HG02973 (cell line): ENCODE results near the gene ITGA3.
"Not testable (repeated sequence)": the region's sequence is repeated elsewhere in the genome, so short reads cannot be mapped to it uniquely, and the experiment has no call there.

Source experiments
- ATAC-seq: cut with Tn5 transposase; IDR thresholded peaks from one replicate; pipeline ENCODE4 v1.9.1; 2021; ENCODE audit warnings: moderate library complexity; ENCODE audit not compliant: unreplicated experiment

ITGA3 gene

DNA sequence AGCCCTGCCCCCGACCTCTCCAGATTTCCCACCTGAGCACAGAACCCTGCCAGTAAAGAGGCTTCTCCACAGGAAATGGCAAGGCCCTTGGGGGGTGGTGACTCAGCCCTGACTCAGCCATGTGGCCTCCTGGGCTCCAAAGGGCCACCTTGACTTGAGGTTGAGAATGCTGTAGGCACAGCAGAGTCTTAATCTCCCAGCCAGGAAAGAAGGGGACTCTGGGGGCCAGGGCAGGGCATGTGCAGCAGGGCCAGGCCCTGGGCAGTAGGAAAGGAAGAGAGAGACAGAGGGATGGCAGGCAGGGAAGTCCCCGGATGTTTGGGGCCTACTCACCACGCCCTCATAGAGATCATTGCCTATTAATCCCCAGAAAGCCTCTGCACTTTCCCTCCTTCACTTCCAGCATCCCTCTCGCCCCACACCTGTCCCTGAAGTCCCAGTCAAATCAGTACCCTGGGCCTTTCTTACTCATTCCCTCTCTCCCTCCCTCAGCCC lies 4.8 kb upstream of the ITGA3 start:
- no peak for ATAC-seq

DNA sequence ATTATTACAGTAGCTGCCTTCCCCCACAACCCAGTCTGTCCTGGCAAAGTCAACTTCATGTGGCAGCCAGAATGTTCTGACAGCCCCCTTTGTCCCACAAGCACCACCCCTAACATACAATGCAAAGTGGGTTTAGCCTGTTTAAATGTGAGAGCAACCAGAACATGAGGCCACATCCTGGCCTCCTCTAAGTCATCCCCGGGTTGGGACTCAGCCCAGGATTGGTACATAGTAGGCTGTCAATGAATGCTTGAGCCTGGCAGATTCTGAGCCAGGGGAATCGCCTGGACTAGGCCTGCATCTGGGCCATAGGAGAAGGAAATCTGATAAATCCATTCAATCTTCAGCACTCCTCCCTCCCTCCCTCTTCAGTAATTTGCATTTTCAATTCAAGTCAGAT lies 4.3 kb upstream of the ITGA3 start:
- ATAC-seq: no peak

DNA sequence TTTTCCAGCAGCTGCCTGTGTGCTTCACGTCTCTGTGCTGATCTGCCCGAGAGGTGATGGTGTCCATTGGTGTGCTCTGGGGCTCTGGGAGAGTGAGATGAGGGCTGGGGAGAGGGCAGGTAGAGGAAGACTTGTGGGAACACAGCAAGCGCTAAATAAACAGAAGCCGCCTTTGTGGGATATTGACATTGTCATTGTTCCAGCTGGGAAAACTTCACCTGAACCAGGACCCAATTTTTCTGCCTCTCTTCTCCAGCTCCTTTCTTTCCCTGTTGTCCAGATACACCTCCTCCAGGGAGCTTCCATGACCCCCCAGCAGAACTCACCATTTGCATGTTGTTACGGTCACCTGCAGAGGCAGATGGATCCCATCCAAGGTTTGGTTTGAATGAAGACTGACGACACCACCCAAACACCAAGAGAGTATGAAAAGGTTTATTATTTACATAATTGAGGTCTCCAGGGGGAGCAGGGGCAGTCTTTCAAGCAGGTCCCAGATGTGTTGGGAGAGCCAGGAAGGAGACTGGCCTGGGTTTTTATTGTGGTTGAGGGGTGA lies 3.6 kb upstream of the ITGA3 start:
- ATAC-seq: no peak

DNA sequence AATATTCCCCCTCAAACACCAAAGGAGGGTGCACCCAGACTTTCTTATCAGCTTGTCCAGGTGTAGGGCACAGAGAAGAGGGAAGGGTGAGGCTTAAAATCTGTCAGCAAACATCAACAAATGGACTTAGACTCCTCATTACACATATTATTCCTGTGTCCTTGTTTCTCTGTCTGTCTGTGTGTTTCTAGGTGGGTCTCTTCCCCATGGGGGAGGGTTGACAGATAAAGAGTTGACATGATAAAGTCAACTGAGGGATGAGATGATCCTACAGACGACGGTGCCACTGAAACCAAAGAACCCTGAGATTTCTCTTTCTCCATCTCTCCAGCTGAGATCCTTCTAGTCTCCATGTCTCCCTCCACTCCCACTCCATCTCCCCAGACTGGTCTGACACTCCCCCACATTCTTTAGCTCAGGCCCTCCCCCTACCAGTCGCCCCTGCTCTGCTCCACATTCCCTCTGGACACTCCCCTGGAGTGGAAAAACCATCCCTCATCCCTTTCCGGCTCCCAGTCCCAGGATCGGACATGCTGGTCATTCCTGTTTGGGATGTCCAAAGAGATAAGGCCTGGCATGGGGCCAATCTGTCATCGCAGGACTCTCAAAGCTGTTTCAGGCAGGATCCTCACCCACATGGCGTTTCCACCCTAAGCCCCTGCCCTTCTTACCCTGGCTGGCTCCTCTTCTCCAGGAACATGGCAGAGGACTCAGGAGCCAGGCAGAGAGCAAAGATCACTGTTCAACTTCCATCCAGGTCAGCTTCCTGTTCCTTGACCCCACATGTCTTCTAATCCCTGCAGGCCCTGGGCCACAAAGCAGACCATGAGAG lies 2.9 kb upstream of the ITGA3 start:
- ATAC-seq: no peak

DNA sequence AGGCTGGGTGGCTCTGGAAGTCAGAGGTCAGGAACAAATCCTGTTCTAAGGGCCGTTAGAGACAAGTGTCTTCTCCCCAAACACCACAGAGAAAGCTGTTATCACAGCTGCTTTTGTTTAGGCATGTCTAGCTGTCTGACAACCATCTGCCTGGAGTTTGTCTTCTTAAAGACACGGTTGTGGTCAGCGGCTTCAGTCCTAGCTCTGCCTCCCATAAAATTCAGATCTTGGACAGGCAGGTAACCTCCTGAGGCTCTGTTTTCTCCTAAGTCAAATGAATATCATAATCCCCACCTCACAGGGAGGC lies 2.3 kb upstream of the ITGA3 start:
- ATAC-seq: no peak

DNA sequence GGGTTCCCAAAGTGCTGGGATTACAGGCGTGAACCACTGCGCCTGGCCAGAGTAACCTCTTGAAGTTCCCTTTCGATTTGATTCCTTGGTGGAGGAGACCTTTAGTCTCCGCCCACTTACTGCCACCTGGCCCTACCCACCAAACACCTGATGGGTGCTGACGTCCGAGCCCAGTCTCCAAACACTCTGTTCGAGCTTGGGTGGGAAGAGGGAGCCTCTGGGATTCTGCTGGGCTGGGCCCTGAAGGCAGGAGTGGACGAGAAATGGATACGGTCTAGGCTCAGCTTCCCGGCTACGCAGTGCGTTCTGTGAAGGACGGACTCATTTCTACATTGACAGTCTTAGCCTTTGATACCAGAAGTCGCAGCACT lies 870 bp upstream of the ITGA3 start:
- ATAC-seq: no peak

DNA sequence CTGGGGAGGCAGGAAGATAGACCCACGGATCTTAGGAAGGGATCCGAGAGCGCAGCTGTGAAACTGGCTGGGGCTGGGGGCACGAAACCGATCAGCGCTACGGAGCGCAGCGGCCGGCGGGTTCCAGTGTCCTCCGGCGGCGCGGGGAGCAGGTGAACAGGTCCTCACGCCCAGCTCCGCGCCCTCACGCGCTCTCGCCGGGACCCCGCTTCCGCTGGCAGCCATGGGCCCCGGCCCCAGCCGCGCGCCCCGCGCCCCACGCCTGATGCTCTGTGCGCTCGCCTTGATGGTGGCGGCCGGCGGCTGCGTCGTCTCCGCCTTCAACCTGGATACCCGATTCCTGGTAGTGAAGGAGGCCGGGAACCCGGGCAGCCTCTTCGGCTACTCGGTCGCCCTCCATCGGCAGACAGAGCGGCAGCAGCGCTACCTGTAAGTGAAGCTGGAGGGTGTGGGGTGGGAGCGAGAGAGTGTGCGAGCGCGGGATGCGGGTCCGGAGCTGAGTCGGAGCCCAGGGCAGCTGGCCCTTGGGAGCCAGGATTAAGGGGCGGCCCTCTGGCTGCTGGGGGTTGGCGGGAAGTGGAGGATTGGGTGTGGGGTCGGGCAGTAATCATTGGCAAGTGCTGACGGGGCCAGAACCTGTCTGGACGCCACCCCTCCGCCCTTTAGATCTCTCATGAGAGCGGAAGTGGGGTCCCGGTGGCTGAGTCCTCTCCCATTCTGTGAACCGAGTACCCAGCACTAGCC lies 479 bp downstream of the ITGA3 start:
- peak; percentile 48 for ATAC-seq

DNA sequence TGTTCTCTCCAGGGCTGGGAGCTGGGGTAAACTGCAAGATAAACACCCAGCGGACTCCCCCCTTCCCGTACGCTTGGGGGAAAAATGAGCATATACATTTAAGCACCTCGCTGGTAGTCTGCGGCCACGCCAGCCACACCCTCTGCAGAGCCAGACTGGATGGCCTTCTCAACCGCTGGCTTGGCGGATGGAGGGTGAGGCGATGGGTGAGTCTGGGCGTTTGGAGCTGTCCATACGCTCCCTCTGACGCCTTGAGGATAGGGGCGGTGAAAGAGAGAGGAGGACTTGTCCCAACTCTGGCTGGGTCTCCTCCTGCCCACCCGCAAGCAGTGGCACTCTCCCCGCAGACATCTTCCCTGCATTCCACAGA lies 1.0 kb downstream of the ITGA3 start:
- no peak for ATAC-seq

DNA sequence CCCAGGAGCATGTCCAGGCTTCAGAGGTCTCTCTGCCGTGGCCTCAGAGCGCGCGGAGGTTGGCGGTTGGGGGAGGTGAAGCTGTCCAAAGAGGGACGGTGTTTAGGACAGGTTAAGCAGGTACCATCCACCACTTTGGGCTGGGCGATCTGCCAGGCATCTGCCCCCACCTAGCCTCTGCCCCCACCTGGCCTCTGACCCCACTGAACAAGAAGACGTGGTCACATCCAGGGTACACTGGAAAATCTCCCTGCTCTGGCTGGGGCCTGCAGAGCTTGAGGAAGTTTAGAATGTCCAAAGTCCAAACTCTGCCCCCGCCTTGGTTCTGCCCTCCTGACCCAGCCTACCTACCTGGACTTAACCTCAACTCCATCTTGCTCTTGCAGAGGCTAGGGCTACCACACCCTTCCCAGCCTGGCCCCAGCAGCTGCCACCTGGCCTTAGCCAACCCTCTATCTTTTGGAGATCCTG lies 1.6 kb downstream of the ITGA3 start:
- ATAC-seq: no peak

DNA sequence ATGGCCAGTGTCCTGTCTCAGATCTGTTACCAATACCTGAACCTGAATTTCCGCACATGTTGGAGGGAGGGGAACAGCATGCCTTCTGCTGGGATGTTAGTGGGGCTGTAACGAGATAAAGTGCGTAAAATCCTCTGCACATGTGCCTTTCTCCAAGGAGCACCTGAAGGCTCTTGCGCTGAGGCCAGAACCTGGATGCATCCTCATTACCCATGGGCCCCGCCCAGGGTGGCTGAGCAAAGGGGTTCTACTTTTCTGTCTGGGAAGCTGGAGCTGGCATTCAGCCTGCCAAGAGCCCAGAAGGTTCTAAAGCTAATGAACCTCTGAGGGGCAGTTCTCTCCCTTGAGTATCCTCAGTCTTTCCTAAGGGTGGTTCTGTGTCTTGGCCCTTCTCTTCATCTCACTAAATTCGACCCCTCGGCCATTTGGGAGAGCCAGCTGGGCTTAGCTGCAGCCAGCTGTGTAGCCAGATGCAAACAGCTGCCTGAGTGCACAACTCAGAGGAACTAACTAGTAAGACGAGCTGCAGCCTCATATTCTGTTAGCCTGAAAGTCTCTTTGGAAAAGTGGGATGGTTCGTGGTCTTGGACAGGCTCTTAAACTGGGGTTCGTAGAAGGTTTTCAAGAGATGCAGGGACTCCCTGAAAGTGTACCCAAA lies 2.5 kb downstream of the ITGA3 start:
- no peak for ATAC-seq

DNA sequence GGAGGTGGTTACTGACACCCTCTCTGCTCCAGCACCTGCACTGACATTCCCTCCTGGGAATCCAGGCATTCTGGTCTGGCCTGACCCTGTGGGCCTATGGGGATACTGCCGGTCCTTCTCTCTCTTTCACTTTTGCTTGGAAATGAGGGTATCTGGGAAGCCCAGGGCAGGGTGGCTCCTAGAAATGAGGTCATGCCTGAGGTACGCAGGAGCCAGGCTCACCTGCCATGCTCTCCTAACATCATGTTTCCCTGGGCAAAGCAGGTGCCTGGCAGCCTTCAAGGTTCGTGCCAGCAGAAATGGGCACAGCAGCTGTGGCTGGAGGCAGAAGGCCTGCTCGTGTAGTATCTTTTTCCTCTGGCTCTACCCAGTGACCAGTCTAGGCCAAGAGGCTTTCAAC lies 3.3 kb downstream of the ITGA3 start:
- ATAC-seq: no peak

DNA sequence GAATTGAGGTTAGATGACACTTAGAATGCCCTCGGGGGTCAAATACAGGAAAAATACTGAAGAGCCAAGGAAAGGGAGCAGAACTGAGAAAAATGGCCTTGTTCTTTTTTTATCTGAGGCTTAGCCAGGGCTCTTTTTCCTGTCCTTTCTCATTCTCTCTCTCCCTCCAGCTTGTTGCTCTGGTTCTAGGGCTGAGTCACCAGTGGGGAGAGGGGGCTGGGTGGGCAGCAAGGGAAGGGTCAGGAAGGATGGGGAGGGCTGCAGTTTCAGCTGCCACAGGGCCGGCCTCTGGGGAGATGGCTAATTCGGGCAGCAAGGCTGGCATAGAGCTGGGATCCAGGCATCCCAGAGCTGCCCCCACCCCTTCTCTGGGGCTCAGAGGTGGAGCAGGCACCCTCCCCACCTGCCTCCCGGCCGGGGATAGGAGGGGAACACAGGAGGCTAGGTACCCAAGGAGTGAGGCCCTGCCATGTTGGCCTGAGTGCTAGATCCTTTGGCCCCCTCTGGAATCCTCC lies 3.9 kb downstream of the ITGA3 start:
- no peak for ATAC-seq

DNA sequence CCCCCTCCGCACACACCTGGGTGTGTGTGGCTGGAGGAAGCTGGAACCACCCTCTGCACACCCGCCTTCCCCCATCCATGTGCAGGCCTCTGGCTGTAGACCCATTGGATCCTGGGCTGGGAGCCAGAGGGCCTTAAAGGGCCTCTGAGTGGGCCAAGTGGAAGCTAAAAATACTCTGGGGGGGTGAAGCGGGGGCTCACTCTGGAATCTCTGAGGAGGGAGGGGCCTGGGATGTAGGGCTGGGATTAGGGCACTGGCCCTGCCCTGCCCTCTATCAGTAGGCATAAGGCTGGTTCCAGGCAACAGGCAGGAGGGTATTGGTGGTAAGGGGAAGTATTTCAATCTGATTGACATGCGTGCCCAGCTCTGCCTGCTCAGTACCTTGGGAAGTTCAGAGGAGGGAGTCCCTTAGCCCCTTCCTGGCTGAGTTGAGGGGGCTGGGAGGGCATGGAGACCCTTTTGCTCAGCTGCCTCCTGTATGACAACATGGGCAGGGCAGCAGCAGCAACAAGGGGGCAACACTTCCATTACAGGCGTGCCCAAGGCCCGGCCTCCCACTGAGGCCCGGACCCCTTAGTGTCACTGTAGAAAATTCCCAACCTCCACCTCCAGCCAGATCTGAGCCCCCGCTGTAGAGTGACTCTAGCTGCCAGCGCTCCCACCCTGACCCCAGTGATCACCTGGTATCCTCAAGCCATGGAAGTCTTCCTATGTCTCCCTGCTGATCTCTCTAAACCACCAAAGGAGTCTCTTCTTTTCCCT lies 5.2 kb downstream of the ITGA3 start:
- ATAC-seq: no peak

DNA sequence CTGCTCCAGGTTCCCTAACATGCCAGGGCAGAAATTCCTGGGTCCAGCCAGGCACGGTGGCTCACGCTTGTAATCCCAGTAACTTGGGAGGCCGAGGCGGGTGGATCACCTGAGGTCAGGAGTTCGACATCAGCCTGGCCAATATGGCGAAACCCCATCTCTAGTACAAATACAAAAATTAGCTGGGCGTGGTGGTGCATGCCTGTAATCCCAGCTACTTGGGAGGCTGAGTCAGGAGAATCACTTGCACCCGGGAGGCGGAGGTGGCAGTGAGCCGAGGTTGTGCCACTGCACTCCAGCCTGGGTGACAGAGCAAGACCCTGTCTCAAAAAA lies 5.8 kb downstream of the ITGA3 start:
- ATAC-seq: not testable (repeated sequence)

DNA sequence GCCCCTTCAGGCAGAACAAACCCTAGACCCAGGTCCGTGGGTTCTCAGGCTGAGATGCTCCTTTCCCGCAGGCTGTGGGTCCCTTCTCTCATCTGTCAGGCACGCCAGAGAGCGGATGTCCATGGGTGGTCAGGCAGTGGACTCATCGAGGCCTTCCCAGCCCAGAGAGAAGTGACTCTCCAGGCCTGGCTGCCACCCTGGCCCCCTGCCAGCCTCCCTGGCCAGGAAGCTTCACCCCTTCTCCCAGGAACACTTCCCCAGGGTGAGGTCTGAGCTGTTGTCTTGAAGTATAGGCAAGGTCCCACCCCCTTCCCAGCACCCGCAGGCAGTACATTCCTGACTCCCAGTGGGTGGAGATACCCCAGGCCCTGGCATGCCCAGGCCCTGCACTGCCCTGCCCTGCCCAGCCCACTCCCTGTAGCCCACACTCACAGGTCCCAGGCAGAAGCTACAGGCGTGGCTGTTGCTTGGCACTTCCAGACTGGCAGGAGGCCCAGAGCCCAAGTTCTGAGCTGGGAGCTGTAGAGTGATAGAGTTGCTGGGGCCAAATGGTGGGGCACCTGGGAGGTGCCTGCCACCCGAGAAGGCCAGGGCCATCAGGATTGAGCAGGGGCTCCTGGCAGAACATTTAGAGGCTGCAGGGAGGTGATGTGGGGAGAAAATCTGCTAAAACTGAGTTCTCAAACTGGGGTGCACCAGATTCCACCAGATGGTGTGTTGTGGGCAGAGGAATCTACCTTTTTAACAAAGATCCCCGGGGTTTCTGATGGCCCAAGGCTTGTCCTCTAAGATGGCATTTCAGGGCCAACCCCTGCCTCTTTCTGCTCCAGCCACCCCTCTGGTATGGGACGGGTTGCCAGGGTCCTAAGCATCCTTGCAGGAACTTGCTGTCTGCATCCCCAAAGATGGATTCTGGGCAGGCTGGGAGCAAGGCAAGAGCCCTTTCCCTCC lies 6.7 kb downstream of the ITGA3 start:
- no peak for ATAC-seq

DNA sequence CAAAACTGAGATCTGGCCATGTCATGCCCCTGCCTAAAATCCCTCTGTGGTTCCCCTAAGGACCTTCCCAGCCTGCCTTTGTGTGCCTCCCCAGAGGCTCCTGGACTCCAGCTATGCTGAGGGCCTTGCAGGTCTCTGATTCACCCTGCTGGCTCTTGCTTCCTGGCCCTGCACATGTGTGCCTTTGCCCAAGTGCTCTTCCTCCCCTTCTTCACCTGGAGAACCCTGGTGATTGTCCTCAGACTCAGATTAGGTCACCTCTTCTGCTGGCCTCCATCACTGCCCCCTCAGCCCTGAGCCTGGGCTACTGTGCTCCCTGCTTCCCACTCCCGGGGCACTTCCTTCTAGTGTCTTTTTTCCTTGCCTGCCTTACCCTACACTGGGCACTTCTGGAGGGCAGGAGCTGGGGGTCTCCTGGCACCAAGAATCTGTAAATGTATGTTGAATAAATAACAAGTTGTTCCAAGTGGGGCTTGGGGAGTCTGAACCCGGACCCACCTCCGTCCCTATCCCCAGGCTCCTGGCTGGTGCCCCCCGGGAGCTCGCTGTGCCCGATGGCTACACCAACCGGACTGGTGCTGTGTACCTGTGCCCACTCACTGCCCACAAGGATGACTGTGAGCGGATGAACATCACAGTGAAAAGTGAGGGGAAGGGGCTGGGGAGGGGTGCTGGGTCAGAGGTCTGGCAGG lies 7.8 kb downstream of the ITGA3 start:
- ATAC-seq: no peak

DNA sequence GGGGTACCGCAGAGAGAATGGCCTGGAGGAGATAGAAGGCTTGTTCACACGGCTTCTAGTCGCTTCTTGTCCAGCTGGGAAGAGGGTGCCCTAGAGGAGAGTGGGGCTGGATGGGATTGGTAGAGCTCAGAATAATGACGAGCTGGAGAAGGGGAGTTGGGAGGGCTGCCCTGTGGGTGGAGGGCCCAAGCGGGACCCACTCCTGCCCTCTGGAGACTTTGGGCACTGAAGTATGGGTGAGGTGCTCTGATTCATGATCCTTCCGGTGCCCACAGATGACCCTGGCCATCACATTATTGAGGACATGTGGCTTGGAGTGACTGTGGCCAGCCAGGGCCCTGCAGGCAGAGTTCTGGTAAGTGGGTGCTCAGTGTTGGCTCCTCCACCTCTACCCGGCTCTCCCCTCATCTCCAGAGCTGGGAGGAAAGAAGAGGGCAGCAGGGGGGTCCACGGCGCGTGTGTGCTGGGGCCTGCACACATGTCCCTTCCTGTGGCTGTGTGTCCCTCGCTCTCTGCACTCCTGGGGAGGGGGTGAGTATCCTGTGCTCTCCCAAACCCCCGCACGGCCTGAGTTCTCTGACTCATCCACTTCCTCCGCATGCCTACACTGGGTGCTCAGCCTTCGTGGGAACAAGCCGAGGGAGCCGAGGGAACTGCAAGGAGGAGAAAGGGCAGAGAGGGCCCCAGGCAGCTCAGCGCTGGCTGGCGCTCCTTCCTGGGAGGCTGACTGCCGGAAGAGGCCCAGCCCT lies 8.5 kb downstream of the ITGA3 start:
- ATAC-seq: no peak

DNA sequence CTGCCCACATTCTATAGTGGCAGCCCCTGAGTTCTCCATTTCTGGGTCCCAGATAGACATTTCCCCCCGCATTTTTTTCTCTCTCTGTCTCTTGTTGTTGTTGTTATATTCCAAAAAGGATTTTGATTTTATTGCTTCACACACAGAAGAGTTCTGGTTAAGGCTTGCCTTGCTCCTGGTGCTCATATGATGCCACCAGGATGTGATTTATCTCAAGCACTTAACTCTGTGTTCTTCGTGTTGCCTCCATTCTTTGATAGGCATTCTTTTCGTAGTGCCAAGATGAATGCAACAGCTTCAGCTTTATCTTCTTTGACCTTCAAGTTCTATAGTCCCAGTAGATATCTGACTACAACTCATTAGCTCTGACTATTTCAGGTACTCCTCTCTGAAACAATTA lies 9.1 kb downstream of the ITGA3 start:
- ATAC-seq: no peak
